22Rv1 (cell line): ENCODE data around the gene COL3A1.

Experiments used
- ZFX ChIP-seq: fragments of 450-650 bp; IDR thresholded peaks from 2 replicates; pipeline ENCODE4 v1.6.1; 2017; ENCODE audit warnings: antibody characterized with exemption, borderline replicate concordance
- TF ChIP-seq, protein P1 (sequence below): fragments of 450-650 bp; IDR thresholded peaks from 2 replicates; pipeline ENCODE4 v1.5.1; 2017; ENCODE audit warnings: mild to moderate bottlenecking

DNA sequence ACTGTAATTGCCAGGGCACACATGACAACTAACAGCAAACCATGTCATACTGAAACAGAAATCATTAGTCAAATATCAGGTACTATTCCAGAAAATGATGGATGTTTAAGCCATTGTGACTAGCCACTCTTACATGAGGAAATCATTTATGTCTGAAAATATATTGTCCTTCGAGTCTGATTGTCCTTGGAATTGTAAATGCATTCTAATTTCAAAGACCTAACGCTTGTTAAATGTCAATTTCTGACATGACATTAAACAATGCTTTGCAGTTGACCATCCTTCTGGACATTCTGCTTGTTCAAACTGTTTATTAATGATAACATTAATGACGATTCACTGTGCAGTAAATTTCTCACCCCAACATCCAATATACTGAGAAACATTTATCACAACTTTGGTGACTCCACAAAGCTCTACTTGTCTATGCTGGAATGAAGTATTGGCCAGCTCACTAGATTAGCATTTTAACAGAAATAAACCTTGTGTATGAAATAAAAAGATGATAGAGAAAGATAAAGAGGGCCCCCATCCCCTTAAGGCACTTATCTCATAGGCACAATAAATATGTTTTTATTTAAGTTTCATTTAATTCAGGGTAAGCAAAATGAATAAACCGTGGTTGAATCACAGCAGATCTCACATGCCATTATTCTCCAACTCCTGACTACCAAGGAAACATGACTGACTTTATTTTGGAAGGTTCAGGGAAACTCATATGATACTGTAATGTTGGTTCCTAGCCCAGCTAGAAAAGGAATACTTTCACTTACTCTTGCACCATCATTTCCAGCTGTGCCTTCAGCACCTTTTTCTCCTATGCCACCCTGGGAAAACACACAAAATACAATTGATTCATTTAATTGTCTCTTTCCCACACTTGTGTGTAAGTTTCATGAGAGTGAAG lies 82.3 kb downstream of the COL3A1 start:
- TF ChIP-seq, protein P1, sequence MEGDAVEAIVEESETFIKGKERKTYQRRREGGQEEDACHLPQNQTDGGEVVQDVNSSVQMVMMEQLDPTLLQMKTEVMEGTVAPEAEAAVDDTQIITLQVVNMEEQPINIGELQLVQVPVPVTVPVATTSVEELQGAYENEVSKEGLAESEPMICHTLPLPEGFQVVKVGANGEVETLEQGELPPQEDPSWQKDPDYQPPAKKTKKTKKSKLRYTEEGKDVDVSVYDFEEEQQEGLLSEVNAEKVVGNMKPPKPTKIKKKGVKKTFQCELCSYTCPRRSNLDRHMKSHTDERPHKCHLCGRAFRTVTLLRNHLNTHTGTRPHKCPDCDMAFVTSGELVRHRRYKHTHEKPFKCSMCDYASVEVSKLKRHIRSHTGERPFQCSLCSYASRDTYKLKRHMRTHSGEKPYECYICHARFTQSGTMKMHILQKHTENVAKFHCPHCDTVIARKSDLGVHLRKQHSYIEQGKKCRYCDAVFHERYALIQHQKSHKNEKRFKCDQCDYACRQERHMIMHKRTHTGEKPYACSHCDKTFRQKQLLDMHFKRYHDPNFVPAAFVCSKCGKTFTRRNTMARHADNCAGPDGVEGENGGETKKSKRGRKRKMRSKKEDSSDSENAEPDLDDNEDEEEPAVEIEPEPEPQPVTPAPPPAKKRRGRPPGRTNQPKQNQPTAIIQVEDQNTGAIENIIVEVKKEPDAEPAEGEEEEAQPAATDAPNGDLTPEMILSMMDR = no peak
- no peak for TF ChIP-seq ZFX
